HepG2 (cell line): Measurements from ENCODE around the gene SEPTIN10.

Source experiments
- EZH2 ChIP-seq: conservative IDR thresholded peaks from 2 replicates; pipeline ENCODE4 v1.6.1; 2012; ENCODE audit warnings: mild to moderate bottlenecking, low read depth, low read length, moderate library complexity
- TF ChIP-seq, protein P1 (sequence below): sonication (generic); formaldehyde crosslinking; IDR thresholded peaks from 2 replicates; pipeline ENCODE4 v1.8.0; 2022; ENCODE audit warnings: missing genetic modification reagents, mild to moderate bottlenecking, borderline replicate concordance
- TF ChIP-seq, protein P2 (sequence below): sonication (generic); formaldehyde crosslinking; IDR thresholded peaks from 2 replicates; pipeline ENCODE4 v1.4.0; 2020; ENCODE audit warnings: missing genetic modification reagents, borderline replicate concordance

DNA sequence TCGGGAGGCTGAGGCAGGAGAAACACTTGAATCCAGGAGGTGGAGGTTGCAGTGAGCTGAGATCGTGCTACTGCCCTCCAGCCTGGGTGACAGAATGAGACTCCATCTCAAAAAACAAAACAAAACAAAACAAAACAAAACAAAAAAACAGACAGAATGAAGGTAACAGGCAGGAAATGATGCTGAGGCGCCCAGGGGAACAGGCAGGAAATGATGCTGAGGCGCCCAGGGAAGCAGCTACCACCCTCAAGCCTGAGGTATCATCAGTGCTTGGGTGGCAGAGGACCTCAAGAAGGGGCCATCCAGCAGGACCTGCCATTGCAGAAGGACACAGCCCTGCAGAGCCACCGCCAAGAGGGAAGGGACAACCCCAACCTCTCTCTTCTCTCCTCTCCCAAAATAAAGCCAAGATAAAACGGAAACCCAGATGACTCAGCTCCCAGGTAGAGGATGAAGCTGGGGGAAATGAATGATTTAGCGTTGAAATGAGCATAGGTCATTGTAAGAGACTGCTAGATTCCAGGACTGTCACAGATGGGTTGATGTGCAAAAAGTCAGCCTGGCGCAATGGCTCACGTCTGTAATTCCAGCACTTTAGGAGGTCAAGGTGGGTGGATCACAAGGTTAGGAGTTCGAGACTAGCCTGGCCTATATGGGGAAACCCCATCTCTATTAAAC lies 19.7 kb upstream of the SEPTIN10 start:
- TF ChIP-seq, protein P1, sequence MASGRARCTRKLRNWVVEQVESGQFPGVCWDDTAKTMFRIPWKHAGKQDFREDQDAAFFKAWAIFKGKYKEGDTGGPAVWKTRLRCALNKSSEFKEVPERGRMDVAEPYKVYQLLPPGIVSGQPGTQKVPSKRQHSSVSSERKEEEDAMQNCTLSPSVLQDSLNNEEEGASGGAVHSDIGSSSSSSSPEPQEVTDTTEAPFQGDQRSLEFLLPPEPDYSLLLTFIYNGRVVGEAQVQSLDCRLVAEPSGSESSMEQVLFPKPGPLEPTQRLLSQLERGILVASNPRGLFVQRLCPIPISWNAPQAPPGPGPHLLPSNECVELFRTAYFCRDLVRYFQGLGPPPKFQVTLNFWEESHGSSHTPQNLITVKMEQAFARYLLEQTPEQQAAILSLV (CRISPR knock-in tag), result no peak
- TF ChIP-seq, protein P2, sequence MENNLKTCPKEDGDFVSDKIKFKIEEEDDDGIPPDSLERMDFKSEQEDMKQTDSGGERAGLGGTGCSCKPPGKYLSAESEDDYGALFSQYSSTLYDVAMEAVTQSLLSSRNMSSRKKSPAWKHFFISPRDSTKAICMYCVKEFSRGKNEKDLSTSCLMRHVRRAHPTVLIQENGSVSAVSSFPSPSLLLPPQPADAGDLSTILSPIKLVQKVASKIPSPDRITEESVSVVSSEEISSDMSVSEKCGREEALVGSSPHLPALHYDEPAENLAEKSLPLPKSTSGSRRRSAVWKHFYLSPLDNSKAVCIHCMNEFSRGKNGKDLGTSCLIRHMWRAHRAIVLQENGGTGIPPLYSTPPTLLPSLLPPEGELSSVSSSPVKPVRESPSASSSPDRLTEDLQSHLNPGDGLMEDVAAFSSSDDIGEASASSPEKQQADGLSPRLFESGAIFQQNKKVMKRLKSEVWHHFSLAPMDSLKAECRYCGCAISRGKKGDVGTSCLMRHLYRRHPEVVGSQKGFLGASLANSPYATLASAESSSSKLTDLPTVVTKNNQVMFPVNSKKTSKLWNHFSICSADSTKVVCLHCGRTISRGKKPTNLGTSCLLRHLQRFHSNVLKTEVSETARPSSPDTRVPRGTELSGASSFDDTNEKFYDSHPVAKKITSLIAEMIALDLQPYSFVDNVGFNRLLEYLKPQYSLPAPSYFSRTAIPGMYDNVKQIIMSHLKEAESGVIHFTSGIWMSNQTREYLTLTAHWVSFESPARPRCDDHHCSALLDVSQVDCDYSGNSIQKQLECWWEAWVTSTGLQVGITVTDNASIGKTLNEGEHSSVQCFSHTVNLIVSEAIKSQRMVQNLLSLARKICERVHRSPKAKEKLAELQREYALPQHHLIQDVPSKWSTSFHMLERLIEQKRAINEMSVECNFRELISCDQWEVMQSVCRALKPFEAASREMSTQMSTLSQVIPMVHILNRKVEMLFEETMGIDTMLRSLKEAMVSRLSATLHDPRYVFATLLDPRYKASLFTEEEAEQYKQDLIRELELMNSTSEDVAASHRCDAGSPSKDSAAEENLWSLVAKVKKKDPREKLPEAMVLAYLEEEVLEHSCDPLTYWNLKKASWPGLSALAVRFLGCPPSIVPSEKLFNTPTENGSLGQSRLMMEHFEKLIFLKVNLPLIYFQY, result no peak
- TF ChIP-seq EZH2, result no peak
